HL-60 (cell line): ENCODE data around the gene SNX5.

ENCODE experiments used
- CTCF ChIP-seq: IDR thresholded peaks from one replicate; pipeline ENCODE4 v1.5.1; 2011; ENCODE audit warnings: low read length, control low read depth, inconsistent platforms; ENCODE audit not compliant: insufficient read depth
- POLR2AphosphoS5 ChIP-seq: IDR thresholded peaks from 2 replicates; pipeline ENCODE4 v1.6.1; 2012; ENCODE audit warnings: low read depth
- REST ChIP-seq: IDR thresholded peaks from 2 replicates; pipeline ENCODE4 v1.6.1; 2012; ENCODE audit warnings: low read depth; ENCODE audit not compliant: insufficient replicate concordance

GRCh38 chr20:17993546-17993945, 25.0 kb upstream of the SNX5 start:
- no peak for TF ChIP-seq POLR2AphosphoS5
- no peak for TF ChIP-seq CTCF
- no peak for TF ChIP-seq REST
